BE2C (cell line): ENCODE measurements around the gene POLR2F.
A peak's percentile ranks its signal among the peaks of the same experiment; 100 is the strongest.

ENCODE experiments used
- DNase-seq: peaks from one replicate; pipeline ENCODE4 v3.0.0-alpha.2; 2020
- H3K27me3 ChIP-seq: fragments of 250-450 bp; sonication (Bioruptor Pico); 2 replicates; pipeline ENCODE4 v1.5.1; 2020; ENCODE audit warnings: mild to moderate bottlenecking
- H3K36me3 ChIP-seq: fragments of 250-450 bp; sonication (Bioruptor Pico); 2 replicates; pipeline ENCODE4 v1.5.1; 2020; ENCODE audit warnings: mild to moderate bottlenecking
- H3K4me1 ChIP-seq: fragments of 250-450 bp; sonication (Bioruptor Pico); 2 replicates; pipeline ENCODE4 v1.5.1; 2020
- H3K4me3 ChIP-seq: 2 replicates; pipeline ENCODE4 v1.5.1; 2011; ENCODE audit warnings: low read depth, low read length
- H3K9me3 ChIP-seq: fragments of 250-450 bp; sonication (Bioruptor Pico); 2 replicates; pipeline ENCODE4 v1.5.1; 2020
- CTCF ChIP-seq: IDR thresholded peaks from 2 replicates; pipeline ENCODE4 v1.5.1; 2012; ENCODE audit warnings: mild to moderate bottlenecking, low read depth, low read length

Gene POLR2F

GRCh38 chr22:38016182-38017151 lies 63.0 kb downstream of the POLR2F start:
- Histone ChIP-seq H3K4me1 (peaks cover 7% of the 10 kb centered on the region), H3K36me3 (no peaks in the 10 kb centered on the region), H3K4me3 (no peak overlapping the region), H3K27me3 (no peaks in the 10 kb centered on the region), H3K9me3 (no peaks in the 10 kb centered on the region)
- DNase-seq: no peak
- no peak for TF ChIP-seq CTCF

GRCh38 chr22:38017272-38017920 lies 63.9 kb downstream of the POLR2F start:
- H3K4me3 ChIP-seq: no peak overlapping the region
- peak; percentile 17; the same call in 1 of the 2 replicates for TF ChIP-seq CTCF
- no peaks in the 10 kb centered on the region for H3K27me3 ChIP-seq
- no peaks in the 10 kb centered on the region for H3K36me3 ChIP-seq
- peak; percentile 68 for DNase-seq
- peaks cover 7% of the 10 kb centered on the region for H3K4me1 ChIP-seq
- H3K9me3 ChIP-seq: no peaks in the 10 kb centered on the region

GRCh38 chr22:38017939-38018885 lies 64.7 kb downstream of the POLR2F start:
- Histone ChIP-seq H3K4me1 (peaks cover 7% of the 10 kb centered on the region), H3K4me3 (no peak overlapping the region), H3K9me3 (no peaks in the 10 kb centered on the region), H3K27me3 (no peaks in the 10 kb centered on the region), H3K36me3 (no peaks in the 10 kb centered on the region)
- TF ChIP-seq CTCF: no peak
- DNase-seq: no peak
